ENCODE data around the gene CASR.

The CASR gene

DNA sequence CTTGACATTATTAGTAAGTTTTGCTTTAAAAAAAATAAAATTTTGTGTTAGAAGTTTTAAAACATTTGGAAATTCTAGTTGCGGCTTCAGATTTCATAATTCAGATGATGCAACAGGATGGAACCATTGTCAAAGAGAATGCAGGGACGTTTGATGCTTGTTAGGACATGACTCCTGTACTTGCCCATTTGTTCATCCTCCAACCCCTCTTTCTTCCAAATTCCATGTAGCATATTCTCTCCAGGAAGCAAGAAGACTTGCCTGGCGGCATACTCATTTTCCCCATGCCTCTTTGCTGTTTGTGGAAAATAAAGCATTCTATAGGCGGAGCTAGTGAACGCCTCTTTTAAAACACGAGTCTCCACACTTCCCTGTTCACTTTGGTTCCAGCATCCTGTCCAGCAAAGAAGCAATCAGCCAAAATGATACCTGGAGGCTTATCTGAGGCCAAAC lies 141.4 kb downstream of the CASR start, which contains the start of gene CSTA:
TSS of gene CSTA (plus strand) at position 378 of the 453 bp plus-strand sequence. CDS start at position 423, 45 bp downstream.
- ATAC-seq = no peak
- no peak for TF ChIP-seq RARB (CRISPR knock-in tag; IDR thresholded peaks at IDR 0.05)
- TF ChIP-seq, protein P1, sequence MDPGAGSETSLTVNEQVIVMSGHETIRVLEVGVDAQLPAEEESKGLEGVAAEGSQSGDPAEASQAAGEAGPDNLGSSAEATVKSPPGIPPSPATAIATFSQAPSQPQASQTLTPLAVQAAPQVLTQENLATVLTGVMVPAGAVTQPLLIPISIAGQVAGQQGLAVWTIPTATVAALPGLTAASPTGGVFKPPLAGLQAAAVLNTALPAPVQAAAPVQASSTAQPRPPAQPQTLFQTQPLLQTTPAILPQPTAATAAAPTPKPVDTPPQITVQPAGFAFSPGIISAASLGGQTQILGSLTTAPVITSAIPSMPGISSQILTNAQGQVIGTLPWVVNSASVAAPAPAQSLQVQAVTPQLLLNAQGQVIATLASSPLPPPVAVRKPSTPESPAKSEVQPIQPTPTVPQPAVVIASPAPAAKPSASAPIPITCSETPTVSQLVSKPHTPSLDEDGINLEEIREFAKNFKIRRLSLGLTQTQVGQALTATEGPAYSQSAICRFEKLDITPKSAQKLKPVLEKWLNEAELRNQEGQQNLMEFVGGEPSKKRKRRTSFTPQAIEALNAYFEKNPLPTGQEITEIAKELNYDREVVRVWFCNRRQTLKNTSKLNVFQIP (CRISPR knock-in tag; IDR thresholded peaks at IDR 0.05; ENCODE audit: borderline replicate concordance, low read depth) = no peak
- no peak for TF ChIP-seq CSRNP3 (CRISPR knock-in tag; IDR thresholded peaks at IDR 0.05)
- no peak for TF ChIP-seq SNAI2 (CRISPR knock-in tag; IDR thresholded peaks at IDR 0.05)
- TF ChIP-seq ESRRG (CRISPR knock-in tag; IDR thresholded peaks at IDR 0.05) = no peak
- TF ChIP-seq ZC3H10 (CRISPR knock-in tag; IDR thresholded peaks at IDR 0.05) = no peak
- TF ChIP-seq ZNF70 (CRISPR knock-in tag; IDR thresholded peaks at IDR 0.05) = no peak
- no peak for TF ChIP-seq ZNF8 (CRISPR knock-in tag; IDR thresholded peaks at IDR 0.05)
- TF ChIP-seq BACH2 (CRISPR knock-in tag; IDR thresholded peaks at IDR 0.05; ENCODE audit: borderline replicate concordance) = no peak
- no peak for TF ChIP-seq OSR1 (CRISPR knock-in tag; IDR thresholded peaks at IDR 0.05)
- TF ChIP-seq ZFP30 (CRISPR knock-in tag; IDR thresholded peaks at IDR 0.05) = no peak

DNA sequence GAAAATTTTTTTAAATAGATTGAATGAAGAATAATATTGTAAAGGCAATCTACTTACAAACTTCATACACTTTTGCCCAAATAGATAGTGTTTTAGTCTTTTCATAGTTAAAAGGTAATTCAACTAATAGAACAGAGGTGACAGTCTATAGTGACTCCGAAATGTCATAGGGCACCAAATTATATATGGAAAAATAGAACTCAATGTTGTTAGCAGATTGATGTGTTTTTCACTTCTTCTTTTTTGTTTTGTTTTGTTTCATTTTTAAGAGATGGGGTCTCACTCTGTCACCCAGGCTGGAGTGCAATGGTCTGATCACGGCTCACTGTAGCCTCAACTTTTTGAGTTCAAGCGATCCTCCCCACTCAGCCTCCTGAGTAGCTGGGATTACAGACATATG lies 142.3 kb downstream of the CASR start:
- TF ChIP-seq CREB5 (CRISPR knock-in tag; IDR thresholded peaks at IDR 0.05; ENCODE audit: low read depth) (no peak), PPARA (CRISPR knock-in tag; IDR thresholded peaks at IDR 0.05; ENCODE audit: borderline replicate concordance) (no peak), ZFP3 (CRISPR knock-in tag; IDR thresholded peaks at IDR 0.05) (no peak), ISL1 (CRISPR knock-in tag; IDR thresholded peaks at IDR 0.05) (no peak), ZNF8 (CRISPR knock-in tag; IDR thresholded peaks at IDR 0.05) (no peak), ZNF565 (CRISPR knock-in tag; conservative IDR thresholded peaks at IDR 0.05; ENCODE audit: low read depth) (no peak), ARNTL (CRISPR knock-in tag; IDR thresholded peaks at IDR 0.05; ENCODE audit: borderline replicate concordance, low read depth) (no peak), BACH2 (CRISPR knock-in tag; IDR thresholded peaks at IDR 0.05; ENCODE audit: borderline replicate concordance) (no peak), ZC3H10 (CRISPR knock-in tag; IDR thresholded peaks at IDR 0.05) (no peak), TOX (CRISPR knock-in tag; IDR thresholded peaks at IDR 0.05; ENCODE audit: borderline replicate concordance) (no peak)
- no peak for ATAC-seq

DNA sequence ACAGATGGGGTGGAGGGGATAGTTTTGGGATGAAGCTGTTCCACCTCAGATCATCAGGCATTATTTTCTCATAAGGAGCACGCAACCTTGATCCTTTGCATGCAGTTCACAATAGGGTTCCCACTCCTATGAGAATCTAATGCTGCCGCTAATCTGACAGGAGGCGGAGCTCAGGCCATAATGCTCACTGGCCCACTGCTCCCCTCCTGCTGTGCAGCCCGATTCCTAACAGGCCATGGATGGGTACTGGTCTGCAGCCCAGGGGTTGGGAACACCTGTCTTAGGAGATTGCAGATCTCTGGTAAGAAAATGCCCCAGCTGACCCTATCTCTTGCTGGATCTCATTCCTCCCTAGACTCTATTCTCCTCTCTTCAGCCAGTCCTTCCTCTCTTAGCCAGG lies 148.4 kb downstream of the CASR start:
- TF ChIP-seq ARNTL (CRISPR knock-in tag; IDR thresholded peaks at IDR 0.05; ENCODE audit: borderline replicate concordance, low read depth) = no peak
- TF ChIP-seq ZFP30 (CRISPR knock-in tag; IDR thresholded peaks at IDR 0.05) = no peak
- no peak for TF ChIP-seq ZFP3 (CRISPR knock-in tag; IDR thresholded peaks at IDR 0.05)
- TF ChIP-seq CSRNP3 (CRISPR knock-in tag; IDR thresholded peaks at IDR 0.05) = no peak
- no peak for TF ChIP-seq ZC3H10 (CRISPR knock-in tag; IDR thresholded peaks at IDR 0.05)
- no peak for TF ChIP-seq TOX (CRISPR knock-in tag; IDR thresholded peaks at IDR 0.05; ENCODE audit: borderline replicate concordance)
- TF ChIP-seq PATZ1 (CRISPR knock-in tag; IDR thresholded peaks at IDR 0.05; ENCODE audit: borderline replicate concordance) = no peak
- TF ChIP-seq ZNF8 (CRISPR knock-in tag; IDR thresholded peaks at IDR 0.05) = no peak
- TF ChIP-seq OSR1 (CRISPR knock-in tag; IDR thresholded peaks at IDR 0.05) = no peak
- no peak for TF ChIP-seq BACH2 (CRISPR knock-in tag; IDR thresholded peaks at IDR 0.05; ENCODE audit: borderline replicate concordance)
- TF ChIP-seq RARB (CRISPR knock-in tag; IDR thresholded peaks at IDR 0.05) = no peak
- TF ChIP-seq CSDC2 (CRISPR knock-in tag; IDR thresholded peaks at IDR 0.05) = no peak
- no peak for TF ChIP-seq GLIS3 (CRISPR knock-in tag; IDR thresholded peaks at IDR 0.05)
- TF ChIP-seq CREB5 (CRISPR knock-in tag; IDR thresholded peaks at IDR 0.05; ENCODE audit: low read depth) = no peak
- TF ChIP-seq ESRRG (CRISPR knock-in tag; IDR thresholded peaks at IDR 0.05) = no peak
- ATAC-seq = no peak
